ENCODE data around the gene PLEKHG1. TPM values are rescaled to one million over a fixed set of nuclear protein-coding genes. Genes with fewer than 3 reads are reported as not detected.

PLEKHG1 gene
- total RNA-seq = 3.8 and 12.1 TPM in 2 replicates

DNA sequence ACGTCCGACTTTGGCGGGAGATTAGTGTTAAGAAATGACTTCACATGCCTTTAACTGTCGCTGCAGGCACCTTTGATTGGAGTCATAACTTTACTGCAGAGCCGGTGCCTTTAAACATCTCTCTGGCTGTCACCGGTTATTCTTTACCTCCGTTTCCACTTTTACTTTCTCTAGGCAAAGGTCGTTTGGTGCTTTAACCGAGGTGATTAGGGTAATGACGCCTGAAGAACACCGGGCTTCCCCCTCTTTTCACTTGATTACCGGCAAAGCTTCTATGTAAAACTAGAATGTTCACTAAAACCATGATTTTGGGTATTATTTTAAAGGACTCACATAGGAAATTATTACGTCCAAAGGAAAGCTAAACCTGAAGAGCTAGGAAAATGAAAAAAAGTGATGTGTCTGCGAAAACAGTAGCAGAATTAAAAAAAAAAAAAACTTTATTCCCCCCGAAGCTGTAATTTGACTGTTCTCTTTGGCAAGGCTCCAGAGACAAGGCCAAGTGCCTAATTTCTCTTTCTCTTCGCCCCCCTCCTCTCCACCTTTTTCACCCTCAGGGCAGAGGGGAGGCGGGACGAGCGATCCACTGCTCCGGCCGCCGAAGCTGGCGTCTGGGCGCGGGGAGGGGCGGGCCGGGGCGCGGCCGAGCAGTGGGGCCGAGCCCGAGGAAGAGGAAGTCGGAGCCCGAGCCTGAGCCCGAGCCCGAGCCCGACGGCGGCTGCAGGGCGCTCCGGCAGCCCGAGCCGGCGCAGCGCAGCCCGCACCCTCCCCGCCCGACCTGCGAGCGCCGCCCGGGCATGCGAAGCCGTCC is at the start of gene PLEKHG1:
Gene PLEKHG1, plus strand, starts transcription at position 687 of the 811 bp plus-strand sequence. CDS start 133,797 bp downstream, outside the sequence.
- H3K4me3 ChIP-seq (ENCODE audit: low read depth, low read length) = peak within 1 kb of the TSS; percentile 86
- DNase-seq (ENCODE audit: low read depth) = no peak
- TF ChIP-seq CTCF (conservative IDR thresholded peaks at IDR 0.05; ENCODE audit: low read depth, low read length) = no peak

DNA sequence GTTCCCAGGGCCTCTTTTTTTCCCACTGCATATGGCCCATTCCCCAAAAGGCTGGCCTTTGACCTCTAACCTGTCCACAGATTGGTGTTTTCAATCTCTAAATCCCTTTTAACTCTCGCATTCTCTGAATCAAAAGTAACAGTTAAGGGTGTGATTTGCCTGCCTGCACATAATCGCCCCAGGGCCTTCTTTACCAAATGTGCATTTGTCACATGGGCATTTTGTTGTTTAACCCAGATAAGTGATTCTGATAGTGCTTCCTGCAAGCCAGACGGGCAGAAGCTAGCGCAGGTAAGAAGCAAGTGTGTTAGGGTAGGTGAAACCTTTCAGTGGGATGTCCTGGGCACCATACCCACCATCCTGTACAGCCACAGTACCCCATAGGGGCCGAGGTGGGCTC is 49.4 kb upstream of the PLEKHG1 start:
- no peak for TF ChIP-seq CTCF (conservative IDR thresholded peaks at IDR 0.05; ENCODE audit: low read depth, low read length)
- H3K4me3 ChIP-seq (ENCODE audit: low read depth, low read length) = no peak overlapping the region
- DNase-seq (ENCODE audit: low read depth) = no peak

DNA sequence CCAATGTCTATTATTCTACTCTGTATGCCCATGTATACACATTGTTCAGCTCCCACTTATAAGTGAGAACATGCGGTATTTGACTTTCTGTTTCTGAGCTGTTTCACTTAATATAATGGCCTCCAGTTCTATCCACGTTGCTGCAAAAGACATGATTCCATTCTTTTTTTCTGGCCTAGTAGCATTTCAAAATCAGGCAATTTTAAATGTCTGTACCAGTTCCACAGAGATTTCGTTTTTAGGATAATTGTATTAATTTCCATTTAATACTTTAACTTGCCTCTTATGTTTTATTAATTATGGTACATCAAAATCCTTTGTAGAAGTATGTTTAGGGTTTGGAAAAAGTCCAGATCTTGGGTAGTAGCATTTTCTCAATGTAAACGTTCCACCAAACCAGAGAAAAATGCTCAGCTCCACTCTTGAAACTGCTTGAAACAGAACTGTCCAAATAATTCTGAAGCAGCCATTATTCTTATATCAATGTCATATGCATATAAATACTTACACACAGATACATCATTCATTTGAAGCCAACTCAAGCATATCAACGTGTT is 42.6 kb upstream of the PLEKHG1 start:
- no peak for DNase-seq (ENCODE audit: low read depth)
- no peak for TF ChIP-seq CTCF (conservative IDR thresholded peaks at IDR 0.05; ENCODE audit: low read depth, low read length)

GRCh38 chr6:150560004-150560883 is 39.4 kb upstream of the PLEKHG1 start:
- TF ChIP-seq CTCF (conservative IDR thresholded peaks at IDR 0.05; ENCODE audit: low read depth, low read length) = no peak
- H3K4me3 ChIP-seq (ENCODE audit: low read depth, low read length) = no peak overlapping the region
- no peak for DNase-seq (ENCODE audit: low read depth)

More for the DNA sequence above, 42.6 kb upstream of the PLEKHG1 start:
- H3K4me3 ChIP-seq (ENCODE audit: low read depth, low read length) = no peak overlapping the region

GRCh38 chr6:150560884-150561219 is 38.8 kb upstream of the PLEKHG1 start:
- no peak overlapping the region for H3K4me3 ChIP-seq (ENCODE audit: low read depth, low read length)
- no peak for TF ChIP-seq CTCF (conservative IDR thresholded peaks at IDR 0.05; ENCODE audit: low read depth, low read length)
- no peak for DNase-seq (ENCODE audit: low read depth)

GRCh38 chr6:150565945-150566344 is 33.7 kb upstream of the PLEKHG1 start:
- no peak for TF ChIP-seq CTCF (conservative IDR thresholded peaks at IDR 0.05; ENCODE audit: low read depth, low read length)
- no peak overlapping the region for H3K4me3 ChIP-seq (ENCODE audit: low read depth, low read length)
- no peak for DNase-seq (ENCODE audit: low read depth)
